SK-N-MC (cell line): ENCODE results near the gene ZNF99.
"Not testable (repeated sequence)": the region's sequence is repeated elsewhere in the genome, so short reads cannot be mapped to it uniquely, and the experiment has no call there.

ENCODE experiments used
- EZH2 ChIP-seq: fragments of 200-600 bp; sonication (generic); IDR thresholded peaks from one replicate; pipeline ENCODE4 v1.6.1; 2017; ENCODE audit warnings: antibody characterized with exemption
- POLR2AphosphoS5 ChIP-seq: IDR thresholded peaks from 2 replicates; pipeline ENCODE4 v1.6.1; 2012; ENCODE audit warnings: mild to moderate bottlenecking, low read depth, low read length, borderline replicate concordance

- not testable (repeated sequence) for TF ChIP-seq EZH2, POLR2AphosphoS5
Observed at GRCh38 chr19:22703096-22703495, 80.9 kb downstream of the ZNF99 start.
